ENCODE measurements around the gene AVPR1B. TPM values are rescaled to one million over a fixed set of nuclear protein-coding genes. Genes with fewer than 3 reads are reported as not detected.

AVPR1B gene
- total and polyA plus RNA-seq, 2 donors (not counting 3 experiments of a cell fraction or from before 2014, with no cell fraction given) = not detected

DNA sequence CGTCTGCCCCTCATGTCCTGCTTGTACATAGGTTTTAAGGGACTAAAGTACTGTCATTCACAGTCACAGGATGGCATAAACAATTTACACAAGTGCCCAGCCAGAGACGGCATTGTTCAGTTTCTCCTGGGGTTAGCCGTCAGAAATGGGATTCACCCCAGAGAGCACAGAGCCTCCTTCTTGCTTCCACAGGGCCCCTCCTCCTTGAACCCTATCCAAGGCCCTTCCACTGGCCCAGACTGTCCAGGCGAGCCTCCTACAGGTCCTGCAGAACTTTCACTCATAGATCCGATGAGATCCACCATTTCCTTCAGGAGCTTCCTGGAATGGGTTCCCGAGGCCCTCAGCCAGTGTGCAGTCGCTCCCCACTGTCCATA is 10.0 kb downstream of the AVPR1B start:
- Histone ChIP-seq H3K9ac (replicated peaks; ENCODE audit: extremely low read depth, insufficient read depth, low read length) (no peak overlapping the region), H3K9me3 (replicated peaks; ENCODE audit: control insufficient read depth, insufficient read depth, low read length) (no peaks in the 10 kb centered on the region), H2AFZ (ENCODE audit: low read depth, low read length) (no peak overlapping the region), H3K9me1 (replicated peaks; ENCODE audit: control insufficient read depth, extremely low read depth, insufficient read depth, low read length) (no peaks in the 10 kb centered on the region), H3K36me3 (ENCODE audit: control insufficient read depth in 2 of 2, extremely low read depth in 1 of 2, insufficient read depth in 2 of 2, low read length in 2 of 2) (no peaks in the 10 kb centered on the region), H3K4me2 (ENCODE audit: insufficient read depth, low read length) (no peak overlapping the region), H3K4me1 (ENCODE audit: control insufficient read depth, extremely low read depth, insufficient read depth, low read length) (peaks cover 5% of the 10 kb centered on the region), H3K79me2 (ENCODE audit: control insufficient read depth, insufficient read depth, low read length) (no peaks in the 10 kb centered on the region), H3K27me3 (ENCODE audit: control insufficient read depth in 2 of 2, insufficient read depth in 2 of 2, low read length in 2 of 2) (no peaks in the 10 kb centered on the region), H3K27ac (ENCODE audit: insufficient read depth, low read depth, low read length) (no peak overlapping the region), H4K20me1 (replicated peaks; ENCODE audit: control insufficient read depth, extremely low read depth, insufficient read depth, low read length) (no peaks in the 10 kb centered on the region), H3K4me3 (replicated peaks in 1 of 3; ENCODE audit: insufficient read depth in 1 of 3, low read depth in 1 of 3, low read length in 3 of 3) (no peak overlapping the region)
- DNase-seq (ENCODE audit: low read depth, low spot score) = no peak
- CTCF ChIA-PET = interaction anchor here (0.9 to 6.9 kb wide), 28 partner anchors 11 to 449 kb away, joined by 3 to 319 read pairs (median 6); partner anchors contain the start of genes CTSE and RAB7B
- TF ChIP-seq, protein P1, sequence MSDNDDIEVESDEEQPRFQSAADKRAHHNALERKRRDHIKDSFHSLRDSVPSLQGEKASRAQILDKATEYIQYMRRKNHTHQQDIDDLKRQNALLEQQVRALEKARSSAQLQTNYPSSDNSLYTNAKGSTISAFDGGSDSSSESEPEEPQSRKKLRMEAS (IDR thresholded peaks at IDR 0.05; ENCODE audit: insufficient read depth, insufficient read length) = no peak
- TF ChIP-seq EZH2 (IDR thresholded peaks at IDR 0.05; ENCODE audit: borderline replicate concordance, low read depth, low read length, severe bottlenecking) (no peak), POLR2A (IDR thresholded peaks at IDR 0.05; ENCODE audit: low read depth, low read length) (no peak), POLR2AphosphoS5 (IDR thresholded peaks at IDR 0.05; ENCODE audit: insufficient read depth, low read depth, low read length) (no peak), FOS (IDR thresholded peaks at IDR 0.05; ENCODE audit: borderline replicate concordance, insufficient read depth, low read length) (no peak), MYC (IDR thresholded peaks at IDR 0.05; ENCODE audit: low read depth, low read length) (no peak), JUN (IDR thresholded peaks at IDR 0.05; ENCODE audit: borderline replicate concordance, insufficient read depth, insufficient read length, low read depth) (no peak), GATA2 (IDR thresholded peaks at IDR 0.05; ENCODE audit: insufficient read depth, insufficient read length, low read depth, low read length) (no peak)
- TF ChIP-seq, protein P2, sequence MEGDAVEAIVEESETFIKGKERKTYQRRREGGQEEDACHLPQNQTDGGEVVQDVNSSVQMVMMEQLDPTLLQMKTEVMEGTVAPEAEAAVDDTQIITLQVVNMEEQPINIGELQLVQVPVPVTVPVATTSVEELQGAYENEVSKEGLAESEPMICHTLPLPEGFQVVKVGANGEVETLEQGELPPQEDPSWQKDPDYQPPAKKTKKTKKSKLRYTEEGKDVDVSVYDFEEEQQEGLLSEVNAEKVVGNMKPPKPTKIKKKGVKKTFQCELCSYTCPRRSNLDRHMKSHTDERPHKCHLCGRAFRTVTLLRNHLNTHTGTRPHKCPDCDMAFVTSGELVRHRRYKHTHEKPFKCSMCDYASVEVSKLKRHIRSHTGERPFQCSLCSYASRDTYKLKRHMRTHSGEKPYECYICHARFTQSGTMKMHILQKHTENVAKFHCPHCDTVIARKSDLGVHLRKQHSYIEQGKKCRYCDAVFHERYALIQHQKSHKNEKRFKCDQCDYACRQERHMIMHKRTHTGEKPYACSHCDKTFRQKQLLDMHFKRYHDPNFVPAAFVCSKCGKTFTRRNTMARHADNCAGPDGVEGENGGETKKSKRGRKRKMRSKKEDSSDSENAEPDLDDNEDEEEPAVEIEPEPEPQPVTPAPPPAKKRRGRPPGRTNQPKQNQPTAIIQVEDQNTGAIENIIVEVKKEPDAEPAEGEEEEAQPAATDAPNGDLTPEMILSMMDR (IDR thresholded peaks at IDR 0.05; ENCODE audit: extremely low read depth in 1 of 2, insufficient read depth in 1 of 2, low read depth in 1 of 2, low read length in 2 of 2) = no peak
- no TSS peak for BruUV-seq (replicated peaks)
- intact Hi-C loops (cut with micrococcal nuclease) = loop anchor here (5.0 kb wide), 1 partner anchor 315 kb away; no protein-coding TSS in a partner anchor
- POLR2A ChIA-PET = no interaction called here
- dilution Hi-C loops (cut with MboI; ENCODE audit: extremely low pct_ligation_motif_present, low sequenced_read_pairs) = loop anchor here (25.0 kb wide), 1 partner anchor 120 kb away; no protein-coding TSS in a partner anchor
- no peak for FAIRE-seq

All from endothelial cell of umbilical vein (primary cell).